HepG2 (cell line): ENCODE measurements around the gene AKAP9. TPM values are rescaled to one million over a fixed set of nuclear protein-coding genes. Genes with fewer than 3 reads are reported as not detected.
A peak's percentile ranks its signal among the peaks of the same experiment; 100 is the strongest.

Source experiments
- ATAC-seq: fragments of 200-7000 bp; cut with Tn5 transposase; 3 replicates; pipeline ENCODE4 v1.9.1; 2020; ENCODE audit warnings: mild to moderate bottlenecking, moderate library complexity
- BruUV-seq: library from RNA; stranded (reverse); fragments of 400-500 nt; replicated peaks from 2 replicates; lab custom pipeline; 2021; lab: Mats Ljungman, UMichigan
- CTCF ChIA-PET: fragments of 300-600 bp; formaldehyde crosslinking; extraction: SDS; loops from one replicate; lab custom pipeline; 2021; ENCODE audit warnings: low total read pairs, inconsistent platforms, low intra/inter-chr PET ratio; lab: Yijun Ruan, JAX
- POLR2A ChIA-PET: fragments of 350-600 bp; sonication (Branson Sonifier 250); formaldehyde crosslinking; loops from one replicate; lab custom pipeline; 2020; ENCODE audit warnings: antibody characterized with exemption, inconsistent platforms; lab: Yijun Ruan, JAX
- DNase-seq: peaks from one replicate; pipeline ENCODE4 v3.0.0-alpha.2; 2015; ENCODE audit warnings: low spot score
- FAIRE-seq: peaks from 3 replicates; lab custom pipeline; 2011; peaks lifted over from hg19 to GRCh38; lab: Jason Lieb, UNC
- H2AFZ ChIP-seq: one replicate; pipeline ENCODE4 v1.6.1; 2011; ENCODE audit warnings: low read length, inconsistent platforms
- H3K27ac ChIP-seq: fragments of 300-600 bp; 3 replicates; pipeline ENCODE4 v1.8.0; 2011; ENCODE audit warnings: mixed run types, mild to moderate bottlenecking, mixed read lengths, low read length, inconsistent platforms; ENCODE audit not compliant: insufficient read depth; ENCODE audit errors: extremely low read length
- H3K27me3 ChIP-seq, 2 experiments: fragments of 200-600 bp in 1 of 2; 2 replicates in 1 of 2; 3 replicates in 1 of 2; pipeline versions ENCODE4 v1.6.0 to v1.8.0; 2011; ENCODE audit warnings: low read length in 2 of 2, mild to moderate bottlenecking in 2 of 2, moderate library complexity in 2 of 2, inconsistent platforms in 1 of 2; ENCODE audit not compliant: insufficient read depth in 2 of 2, control insufficient read depth in 1 of 2
- H3K36me3 ChIP-seq, 2 experiments: fragments of 200-600 bp in 1 of 2; replicated peaks in 1 of 2; 2 replicates in 1 of 2; 3 replicates in 1 of 2; pipeline versions ENCODE4 v1.5.1 to v1.8.0; 2011; ENCODE audit warnings: low read length in 2 of 2, inconsistent platforms in 1 of 2; ENCODE audit not compliant: insufficient read depth in 2 of 2, control insufficient read depth in 1 of 2
- H3K4me1 ChIP-seq: 2 replicates; pipeline ENCODE4 v1.5.1; 2012; ENCODE audit warnings: low read length, inconsistent platforms; ENCODE audit not compliant: insufficient read depth
- H3K4me2 ChIP-seq: 2 replicates; pipeline ENCODE4 v1.6.0; 2011; ENCODE audit warnings: low read depth, low read length, inconsistent platforms
- H3K4me3 ChIP-seq, 3 experiments: fragments of 200-600 bp in 1 of 3; sonication (generic), shearing (Covaris generic) in 1 of 3; replicated peaks in 1 of 3; 2 replicates each; pipeline ENCODE4 v1.5.1; 2011 to 2016; ENCODE audit warnings: low read length in 3 of 3, inconsistent platforms in 2 of 3, low read depth in 2 of 3, mild to moderate bottlenecking in 2 of 3, control low read depth in 1 of 3, mixed read lengths in 1 of 3; ENCODE audit not compliant: insufficient read depth in 1 of 3
- H3K79me2 ChIP-seq: one replicate; pipeline ENCODE4 v1.6.1; 2011; ENCODE audit warnings: low read length, inconsistent platforms; ENCODE audit not compliant: insufficient read depth
- H3K9ac ChIP-seq: 2 replicates; pipeline ENCODE4 v1.6.0; 2011; ENCODE audit warnings: mild to moderate bottlenecking, low read depth, low read length, inconsistent platforms; ENCODE audit not compliant: insufficient read depth
- H3K9me3 ChIP-seq: 2 replicates; pipeline ENCODE4 v1.5.1; 2012; ENCODE audit warnings: mild to moderate bottlenecking, low read length
- H4K20me1 ChIP-seq: 2 replicates; pipeline ENCODE4 v1.6.0; 2011; ENCODE audit warnings: inconsistent platforms, mild to moderate bottlenecking, low read length, moderate library complexity; ENCODE audit not compliant: insufficient read depth
- CCAR2 ChIP-seq: fragments of 200-400 bp; formaldehyde crosslinking; optimal IDR thresholded peaks from 2 replicates; pipeline ENCODE3; 2018; ENCODE audit warnings: low read depth, mild to moderate bottlenecking, low read length, moderate library complexity
- DMAP1 ChIP-seq: IDR thresholded peaks from 2 replicates; pipeline ENCODE4 v1.6.1; 2016
- FOXO4 ChIP-seq: sonication (generic); formaldehyde crosslinking; conservative IDR thresholded peaks from 2 replicates; pipeline ENCODE4 v1.8.1; 2023; ENCODE audit warnings: missing genetic modification reagents
- GLI4 ChIP-seq: sonication (generic); formaldehyde crosslinking; IDR thresholded peaks from 2 replicates; pipeline ENCODE4 v1.5.1; 2020; ENCODE audit warnings: missing genetic modification reagents, mild to moderate bottlenecking, moderate library complexity, borderline replicate concordance
- HCFC1 ChIP-seq: fragments of 150-350 bp; IDR thresholded peaks from 2 replicates; pipeline ENCODE4 v1.6.1; 2014; ENCODE audit warnings: low read depth, low read length
- IRF2 ChIP-seq: IDR thresholded peaks from 2 replicates; pipeline ENCODE4 v1.6.1; 2018; ENCODE audit warnings: missing genetic modification reagents, missing compliant biosample characterization
- JUNB ChIP-seq: sonication (generic); formaldehyde crosslinking; IDR thresholded peaks from 2 replicates; pipeline ENCODE4 v1.8.0; 2022; ENCODE audit warnings: missing genetic modification reagents, mild to moderate bottlenecking, borderline replicate concordance
- LCORL ChIP-seq, 2 experiments: fragments of 450-650 bp in 1 of 2; sonication (generic) in 1 of 2; formaldehyde crosslinking in 1 of 2; IDR thresholded peaks; 2 replicates each; pipeline versions ENCODE4 v1.5.0 to v1.6.1; 2017 to 2020; ENCODE audit warnings: antibody characterized with exemption in 1 of 2, missing genetic modification reagents in 1 of 2
- PHF5A ChIP-seq: IDR thresholded peaks from one replicate; pipeline ENCODE4 v1.6.1; 2018; ENCODE audit warnings: low read depth, missing genetic modification reagents; ENCODE audit not compliant: unreplicated experiment
- SKIL ChIP-seq: sonication (generic); formaldehyde crosslinking; IDR thresholded peaks from 2 replicates; pipeline ENCODE4 v1.8.0; 2022; ENCODE audit warnings: missing genetic modification reagents, mild to moderate bottlenecking, moderate library complexity, borderline replicate concordance
- SMAD1 ChIP-seq: sonication (generic); formaldehyde crosslinking; IDR thresholded peaks from 2 replicates; pipeline ENCODE4 v1.4.0; 2020; ENCODE audit warnings: missing genetic modification reagents, low read depth, mild to moderate bottlenecking, borderline replicate concordance
- SSRP1 ChIP-seq: IDR thresholded peaks from 2 replicates; pipeline ENCODE4 v1.6.1; 2016; ENCODE audit warnings: control low read depth
- ZBTB25 ChIP-seq: IDR thresholded peaks from 2 replicates; pipeline ENCODE4 v1.6.1; 2018; ENCODE audit warnings: missing genetic modification reagents
- ZBTB8A ChIP-seq: sonication (generic); formaldehyde crosslinking; IDR thresholded peaks from 2 replicates; pipeline ENCODE4 v1.4.0; 2020; ENCODE audit warnings: mild to moderate bottlenecking, low read depth, missing genetic modification reagents, borderline replicate concordance
- ZNF317 ChIP-seq: sonication (generic); formaldehyde crosslinking; IDR thresholded peaks from 2 replicates; pipeline ENCODE4 v1.5.0; 2020; ENCODE audit warnings: mild to moderate bottlenecking, missing genetic modification reagents
- ZNF616 ChIP-seq: sonication (generic); formaldehyde crosslinking; IDR thresholded peaks from 2 replicates; pipeline ENCODE4 v1.5.0; 2020; ENCODE audit warnings: low read depth, mild to moderate bottlenecking, missing genetic modification reagents
- ZNF768 ChIP-seq: sonication (generic); formaldehyde crosslinking; IDR thresholded peaks from 2 replicates; pipeline ENCODE4 v1.4.0; 2020; ENCODE audit warnings: missing genetic modification reagents
- WGBS: methylation state at CpG from one replicate; pipeline ENCODE4 v1.1.6; 2017; ENCODE audit warnings: low lambda C conversion rate; 5-methylcytosine and 5-hydroxymethylcytosine counted together
- in situ Hi-C: cut with HindIII; loops from 2 replicates; pipeline ENCODE4 v1.10.0; 2017; ENCODE audit warnings: low pct_unique_long_range_greater_than_20kb; ENCODE audit not compliant: extremely low pct_ligation_motif_present
- intact Hi-C: fragments of 100-400 bp; cut with micrococcal nuclease; formaldehyde crosslinking; loops from one replicate; pipeline ENCODE4 v1.10.0; 2022; ENCODE audit not compliant: unreplicated experiment
- polyA plus RNA-seq, 8 experiments: library from polyadenylated mRNA; depleted of rRNA in 3 of 8; stranded (reverse) in 7 of 8; unstranded in 1 of 8; fragments of >200 nt; fragmentation: Illumina TruSeq in 4 of 8; extraction: Trizol in 4 of 8; gene quantifications; 2 replicates each; pipeline versions ENCODE4 v1.2.1 to v1.2.3, GENCODE V29; 2011 to 2016; ENCODE audit warnings: low read depth in 4 of 8, missing spikeins in 1 of 8, mixed read lengths in 1 of 8; ENCODE audit not compliant: insufficient read depth in 1 of 8
- total RNA-seq, 5 experiments: library from RNA; depleted of rRNA; stranded (reverse); fragments of >200 nt; fragmentation: Illumina TruSeq; extraction: Trizol; gene quantifications; 2 replicates each; pipeline ENCODE4 v1.2.3, GENCODE V29; 2016; ENCODE audit warnings: low read depth in 1 of 5

Gene AKAP9
- total and polyA plus RNA-seq, 2 of the 13 experiments (the other 11 are each of a cell fraction or from before 2014, with no cell fraction given): 27.6 to 33.1 TPM

GRCh38 chr7:92133737-92134270, 193.1 kb downstream of the AKAP9 start (continued):
- TF ChIP-seq PHF5A (peak; percentile 11), FOXO4 (CRISPR knock-in tag) (no peak), ZNF616 (CRISPR knock-in tag) (no peak)
- TF ChIP-seq, all 625 proteins: peak for 110

- in situ Hi-C loops (no loop called here), intact Hi-C loops (loop anchor here (1.0 to 5.0 kb wide), 4 partner anchors 111 to 393 kb away; partner anchors contain the start of genes ANKIB1, GATAD1, KRIT1 and MTERF1)
- peak within 1 kb of the TSS; percentile 98 for H3K27ac ChIP-seq
- H3K9me3 ChIP-seq: no peaks in the 10 kb centered on the region
- H2AFZ ChIP-seq: no peak within 1 kb of the TSS
- peaks cover 3 to 21% of the 10 kb centered on the region in 2 experiments; a peak in 4 of 5 replicates for H3K36me3 ChIP-seq
- H4K20me1 ChIP-seq: peaks cover 40% of the 10 kb centered on the region
- H3K4me1 ChIP-seq: peaks cover 47% of the 10 kb centered on the region
- peak within 1 kb of the TSS; percentile 95 to 100 (median 98) for H3K4me3 ChIP-seq
- ATAC-seq: peak; percentile 91
- BruUV-seq: no TSS peak
- ChIA-PET POLR2A (interaction anchor here (0.6 to 1.5 kb wide), 8 partner anchors 9 to 394 kb away, joined by 3 to 7 read pairs (median 4); partner anchors contain the start of genes GATAD1, PEX1 and RBM48), CTCF (no interaction called here)
- H3K4me2 ChIP-seq: peak within 1 kb of the TSS; percentile 98
- H3K9ac ChIP-seq: peak within 1 kb of the TSS; percentile 94
- no peaks in the 10 kb centered on the region; a peak in 1 of 5 replicates for H3K27me3 ChIP-seq
- FAIRE-seq: peak; percentile 36
- 2% methylated on average over 30 of the region's 73 CpGs for WGBS
- peaks cover 52% of the 10 kb centered on the region for H3K79me2 ChIP-seq
- peak; percentile 84 for DNase-seq
- TF ChIP-seq JUNB (CRISPR knock-in tag): no peak
- TF ChIP-seq ZNF768: peak; percentile 76; the same call in 1 of the 2 replicates
- no peak for TF ChIP-seq LCORL (IDR thresholded peaks at IDR 0.05)
- TF ChIP-seq LCORL (CRISPR knock-in tag; IDR thresholded peaks at IDR 0.05): no peak
- no peak for TF ChIP-seq ZBTB8A (CRISPR knock-in tag)
- TF ChIP-seq HCFC1: no peak; the same call in 1 of the 2 replicates
- TF ChIP-seq ZBTB25: no peak; the same call in 1 of the 2 replicates
- TF ChIP-seq IRF2 (CRISPR knock-in tag): peak; percentile 83; the same call in 1 of the 2 replicates
- peak; percentile 88; the same call in 1 of the 2 replicates for TF ChIP-seq GLI4 (CRISPR knock-in tag)
- TF ChIP-seq SMAD1 (CRISPR knock-in tag): 0 out of 2 replicates have a peak, but pooled peaks have one; percentile 3
- TF ChIP-seq CCAR2: no peak
- TF ChIP-seq SKIL: no peak
- peak; percentile 91 for TF ChIP-seq DMAP1
- TF ChIP-seq ZNF317: peak; percentile 89
- TF ChIP-seq SSRP1 (CRISPR knock-in tag): no peak
These were observed 193.8 kb downstream of the AKAP9 start, which contains the start of gene CYP51A1 for GRCh38 chr7:92134271-92135051. CYP51A1 (minus strand) TSS chr7:92134477; CDS start chr7:92134364, 113 bp downstream.
